ENCODE results near the gene MMP28. TPM values are rescaled to one million over a fixed set of nuclear protein-coding genes. Genes with fewer than 3 reads are reported as not detected.

Gene MMP28
- total and polyA plus RNA-seq, 2 of the 4 experiments (the other 2 are of a cell fraction), result 0.18 TPM; not detected in 1

- peak; percentile 40 for DNase-seq
- no peaks in the 10 kb centered on the region for H3K79me1 ChIP-seq (ENCODE audit: low read depth in 1 of 2, low read length in 2 of 2)
- H2AFZ ChIP-seq (replicated peaks; ENCODE audit: low read length, poor library complexity), result no peak overlapping the region
- peaks cover 12% of the 10 kb centered on the region for H4K20me1 ChIP-seq (ENCODE audit: insufficient read depth, low read length)
- H3K9me1 ChIP-seq (ENCODE audit: insufficient read depth, low read length), result peaks cover 2% of the 10 kb centered on the region; the same call in 1 of the 2 replicates
- H3K18ac ChIP-seq (ENCODE audit: low read depth, low read length), result no peak overlapping the region
- no peak overlapping the region for H2BK120ac ChIP-seq (ENCODE audit: low read depth, low read length)
- H3K4me2 ChIP-seq (ENCODE audit: low read depth, low read length), result no peak overlapping the region
- H2AK5ac ChIP-seq (ENCODE audit: low read depth, low read length), result no peak overlapping the region
- no peaks in the 10 kb centered on the region for H3K4me1 ChIP-seq (ENCODE audit: control insufficient read depth, insufficient read depth, low read length)
- peaks cover 48% of the 10 kb centered on the region for H3K27me3 ChIP-seq (ENCODE audit: control insufficient read depth, insufficient read depth, low read length)
- H3K9me3 ChIP-seq (ENCODE audit: control insufficient read depth, insufficient read depth, low read length), result no peaks in the 10 kb centered on the region
- POLR2A ChIA-PET (ENCODE audit: unreplicated experiment), result no interaction called here
- H3K4ac ChIP-seq (ENCODE audit: low read depth, low read length), result no peak overlapping the region
- CTCF ChIA-PET, result no interaction called here
- H3K14ac ChIP-seq (replicated peaks; ENCODE audit: low read depth, low read length), result no peak overlapping the region
- H3K36me3 ChIP-seq (ENCODE audit: control insufficient read depth, insufficient read depth, low read length), result no peaks in the 10 kb centered on the region
- WGBS, 2 experiments (ENCODE audit: extremely low coverage in 2 of 2, insufficient read length in 1 of 2), result no CpG with 5 or more reads among the region's 7 CpGs
- no peak overlapping the region for H3K4me3 ChIP-seq (ENCODE audit: insufficient read depth, low read depth, low read length)
- in situ Hi-C loops (cut with MboI; ENCODE audit: low sequenced_read_pairs) (loop anchor here (25.0 kb wide), 1 partner anchor 381 kb away; the partner anchor contains the start of gene SLFN11), intact Hi-C loops (cut with micrococcal nuclease) (loop anchor here (10.0 kb wide), 2 partner anchors 309 to 499 kb away; partner anchors contain the start of genes SLFN12 and SLFN5), dilution Hi-C loops (cut with HindIII; ENCODE audit: low sequenced_read_pairs, unreplicated experiment) (no loop called here)
- BruUV-seq (replicated peaks), result no TSS peak
- no peak overlapping the region for H3K56ac ChIP-seq (ENCODE audit: extremely low read depth, insufficient read depth, low read length)
- TF ChIP-seq MAZ (IDR thresholded peaks at IDR 0.05; ENCODE audit: borderline replicate concordance, low read depth, low read length) (no peak), POLR2A (IDR thresholded peaks at IDR 0.05; ENCODE audit: low read depth, low read length) (no peak)
- H4K5ac ChIP-seq (ENCODE audit: low read depth, low read length), result no peak overlapping the region
- no peak overlapping the region for H4K8ac ChIP-seq (ENCODE audit: low read depth in 2 of 2, low read length in 2 of 2)
- no peak overlapping the region for H2BK20ac ChIP-seq (ENCODE audit: low read depth, low read length)
- peak; percentile 42; the same call in 1 of the 2 replicates for ATAC-seq (ENCODE audit: low read depth)
- no peak overlapping the region for H2BK5ac ChIP-seq (ENCODE audit: low read depth, low read length, poor library complexity, severe bottlenecking)
- H3K23ac ChIP-seq (ENCODE audit: low read depth, low read length), result no peak overlapping the region
- H2AK9ac ChIP-seq (replicated peaks; ENCODE audit: low read depth, low read length, poor library complexity), result no peak overlapping the region
- H3K27ac ChIP-seq (ENCODE audit: insufficient read depth, low read length), result no peak overlapping the region
- no peak overlapping the region for H2BK15ac ChIP-seq (ENCODE audit: low read depth, low read length)
- no peak overlapping the region for H3K9ac ChIP-seq (ENCODE audit: low read depth, low read length)
- no peak overlapping the region for H4K91ac ChIP-seq (ENCODE audit: insufficient read depth, low read depth, low read length)
Observed at GRCh38 chr17:35743626-35744328, 51.7 kb downstream of the MMP28 start.

Measured in IMR-90 (cell line).